ENCODE measurements around the gene DPEP2NB.
A peak's percentile ranks its signal among the peaks of the same experiment; 100 is the strongest.
"Not testable (repeated sequence)": the region's sequence is repeated elsewhere in the genome, so short reads cannot be mapped to it uniquely, and the experiment has no call there.

Gene DPEP2NB

GRCh38 chr16:67976205-67976604 is 39.5 kb downstream of the DPEP2NB start:
- TF ChIP-seq ZFX (IDR thresholded peaks at IDR 0.05; ENCODE audit: borderline replicate concordance) = no peak
- TF ChIP-seq CTCF (IDR thresholded peaks at IDR 0.05) = no peak

DNA sequence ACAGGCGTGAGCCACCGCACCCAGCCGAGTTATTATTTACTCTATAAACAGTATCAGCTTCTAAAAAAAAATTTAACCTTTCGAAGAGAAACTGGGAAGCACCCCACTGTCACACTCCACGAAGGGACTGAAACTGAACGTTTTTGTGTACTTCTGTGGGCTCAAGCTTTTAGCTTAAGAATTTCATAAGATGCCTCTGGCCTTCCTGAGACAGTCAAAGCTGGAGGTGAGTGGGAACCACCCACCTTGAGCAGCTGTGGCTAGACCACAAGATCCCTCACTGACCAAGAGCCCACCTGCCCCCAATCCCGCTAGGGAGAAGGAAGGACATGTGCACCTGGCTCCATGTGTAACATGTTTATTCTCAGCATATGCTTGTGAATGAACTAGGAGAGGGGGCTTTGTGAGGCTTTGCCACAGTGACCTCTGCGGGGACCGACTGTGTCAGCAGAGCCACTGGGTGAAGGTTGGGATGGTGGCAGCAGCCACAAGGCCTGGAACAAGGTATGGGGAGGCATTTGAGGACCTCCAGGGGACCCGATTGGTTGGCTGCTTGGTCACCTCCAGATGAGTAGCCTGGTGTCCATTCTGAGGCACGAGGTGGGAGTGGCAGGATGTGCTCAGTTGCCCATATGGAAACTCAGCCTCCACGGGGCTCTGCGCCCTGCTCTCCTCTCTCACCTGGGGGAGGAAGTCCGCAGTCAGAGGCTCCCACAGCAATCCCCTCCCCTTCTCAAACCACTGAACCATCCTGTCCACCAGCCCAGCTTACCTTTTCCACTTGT is 40.2 kb downstream of the DPEP2NB start:
- H3K27ac ChIP-seq = no peak overlapping the region
- no peak for TF ChIP-seq ZFX (IDR thresholded peaks at IDR 0.05; ENCODE audit: borderline replicate concordance)
- TF ChIP-seq CTCF (IDR thresholded peaks at IDR 0.05) = no peak

More at GRCh38 chr16:67976205-67976604, 39.5 kb downstream of the DPEP2NB start:
- H3K27ac ChIP-seq = no peak overlapping the region

DNA sequence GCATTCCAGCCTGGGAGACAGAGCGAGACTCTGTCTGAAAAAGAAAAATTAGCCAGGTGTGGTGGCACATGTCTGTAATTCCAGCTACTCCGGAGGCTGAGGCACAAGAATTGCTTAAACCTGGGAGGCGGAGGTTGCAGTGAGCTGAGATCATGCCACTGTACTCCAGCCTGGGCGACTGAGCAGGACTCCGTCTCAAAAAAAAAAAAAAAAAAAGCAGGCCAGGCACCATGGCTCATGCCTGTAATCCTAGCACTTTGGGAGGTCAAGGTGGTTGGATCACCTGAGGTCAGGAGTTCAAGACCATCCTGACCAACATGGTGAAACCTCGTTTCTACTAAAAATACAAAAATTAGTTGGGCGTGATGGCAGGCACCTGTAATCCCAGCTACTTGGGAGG is 43.4 kb downstream of the DPEP2NB start:
- not testable (repeated sequence) for H3K27ac ChIP-seq

DNA sequence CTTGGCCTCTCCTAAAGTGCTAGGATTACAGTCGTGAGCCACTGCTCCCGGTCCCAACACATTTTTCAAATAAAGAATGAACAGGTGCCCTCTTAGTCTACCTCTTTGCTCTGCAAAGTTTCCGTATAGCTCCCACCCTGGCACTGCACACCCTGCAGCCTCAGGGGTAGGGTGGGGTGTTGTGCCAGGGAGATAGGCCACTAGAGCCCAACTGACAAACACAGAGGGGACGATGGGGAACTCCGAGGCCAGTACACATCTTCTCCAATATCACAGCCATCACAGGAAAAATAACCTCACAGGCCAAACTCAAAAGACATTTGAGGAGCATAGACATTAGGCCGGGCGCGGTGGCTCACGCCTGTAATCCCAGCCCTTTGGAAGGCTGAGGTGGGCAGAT is 44.6 kb downstream of the DPEP2NB start:
- TF ChIP-seq CTCF (IDR thresholded peaks at IDR 0.05) = no peak
- H3K27ac ChIP-seq = no peak overlapping the region

GRCh38 chr16:67969254-67970039 is 46.3 kb downstream of the DPEP2NB start:
- no peak overlapping the region for H3K27ac ChIP-seq
- TF ChIP-seq CTCF (IDR thresholded peaks at IDR 0.05) (no peak), ZFX (IDR thresholded peaks at IDR 0.05; ENCODE audit: borderline replicate concordance) (no peak)

DNA sequence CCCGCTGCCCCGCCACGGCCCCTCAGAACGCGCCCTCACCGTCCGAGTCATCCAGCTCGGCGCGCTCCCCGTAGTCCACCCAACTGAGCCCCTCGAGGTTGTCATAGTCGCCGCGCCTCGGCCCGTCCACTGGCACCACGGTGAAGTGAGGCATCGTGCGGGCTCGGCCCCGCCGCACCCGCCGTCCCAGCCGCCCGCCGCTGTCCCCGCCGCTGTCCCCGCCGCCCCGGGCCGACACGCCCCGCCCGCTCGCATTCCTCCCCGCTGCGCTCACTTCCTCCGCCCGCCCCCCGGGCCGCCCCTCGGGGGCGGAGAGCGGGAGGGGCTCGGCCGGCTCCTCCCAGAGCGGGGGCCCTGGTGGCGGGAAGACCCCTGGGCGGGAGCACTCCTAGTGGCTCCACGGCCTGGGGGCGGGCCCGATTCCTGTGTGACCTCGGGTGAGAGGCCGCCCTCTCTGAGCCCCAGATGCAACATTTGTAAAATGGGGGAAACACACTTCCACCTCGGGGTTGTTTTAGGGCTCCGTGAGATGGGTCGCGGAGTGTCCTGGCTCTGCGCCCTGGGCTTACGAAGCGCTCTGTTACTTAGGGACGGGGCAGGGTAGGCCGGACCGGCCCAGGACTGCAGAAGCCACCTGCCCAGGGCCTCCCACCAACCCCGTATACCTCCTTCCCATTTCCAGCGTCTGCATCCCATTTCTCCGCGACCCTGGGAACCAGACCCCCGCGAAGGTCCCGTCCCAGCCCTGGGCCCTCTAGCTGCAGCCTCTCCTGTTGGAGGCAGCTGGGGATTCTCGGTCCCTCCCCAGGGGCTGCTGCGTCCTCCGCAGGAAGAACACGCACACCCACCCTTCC is 47.1 kb downstream of the DPEP2NB start, which contains the start of gene SLC12A4:
Gene SLC12A4, minus strand, starts transcription at position 238 of the 854 bp plus-strand sequence. Its CDS starts 84 bp downstream, at position 154.
- peak within 1 kb of the TSS; percentile 64 for H3K27ac ChIP-seq
- TF ChIP-seq CTCF (IDR thresholded peaks at IDR 0.05) (no peak), ZFX (IDR thresholded peaks at IDR 0.05; ENCODE audit: borderline replicate concordance) (no peak)

GRCh38 chr16:67967958-67968399 is 47.7 kb downstream of the DPEP2NB start:
- no peak for TF ChIP-seq CTCF (IDR thresholded peaks at IDR 0.05)
- no peak for TF ChIP-seq ZFX (IDR thresholded peaks at IDR 0.05; ENCODE audit: borderline replicate concordance)
- H3K27ac ChIP-seq = peak overlapping the region; percentile 64

All from 22Rv1 (cell line).